GM08714 (cell line): Measurements from ENCODE around the gene RSRC1.
"Not testable (repeated sequence)": the region's sequence is repeated elsewhere in the genome, so short reads cannot be mapped to it uniquely, and the experiment has no call there.

Experiments
- H3K4me3 ChIP-seq: fragments of 200-500 bp; sonication (Bioruptor generic); 2 replicates; pipeline ENCODE4 v1.5.1; 2014; ENCODE audit warnings: mild to moderate bottlenecking, low read length, inconsistent platforms
- ZNF274 ChIP-seq: IDR thresholded peaks from 2 replicates; pipeline ENCODE4 v1.6.1; 2012; ENCODE audit warnings: mild to moderate bottlenecking, low read depth, low read length

The RSRC1 gene

GRCh38 chr3:158333736-158334135, 223.8 kb downstream of the RSRC1 start:
- no peak for TF ChIP-seq ZNF274
- H3K4me3 ChIP-seq: no peak overlapping the region

- no peak for TF ChIP-seq ZNF274
- H3K4me3 ChIP-seq: no peak overlapping the region
These were observed 227.2 kb downstream of the RSRC1 start for GRCh38 chr3:158337110-158337509.

GRCh38 chr3:158339638-158340037, 229.7 kb downstream of the RSRC1 start:
- TF ChIP-seq ZNF274: no peak
- H3K4me3 ChIP-seq: no peak overlapping the region

GRCh38 chr3:158340951-158341350, 231.1 kb downstream of the RSRC1 start:
- not testable (repeated sequence) for H3K4me3 ChIP-seq

GRCh38 chr3:158347966-158348365, 238.1 kb downstream of the RSRC1 start:
- TF ChIP-seq ZNF274: no peak
- no peak overlapping the region for H3K4me3 ChIP-seq

- no peak for TF ChIP-seq ZNF274
- no peak overlapping the region for H3K4me3 ChIP-seq
These were observed 241.1 kb downstream of the RSRC1 start for GRCh38 chr3:158350971-158351370.

- no peak for TF ChIP-seq ZNF274
- no peak overlapping the region for H3K4me3 ChIP-seq
These were observed 242.7 kb downstream of the RSRC1 start for GRCh38 chr3:158352551-158352950.

- TF ChIP-seq ZNF274: no peak
- H3K4me3 ChIP-seq: no peak overlapping the region
These were observed 244.8 kb downstream of the RSRC1 start for GRCh38 chr3:158354713-158355112.

- no peak overlapping the region for H3K4me3 ChIP-seq
- TF ChIP-seq ZNF274: no peak
These were observed 246.0 kb downstream of the RSRC1 start for GRCh38 chr3:158355623-158356588.

- TF ChIP-seq ZNF274: no peak
- H3K4me3 ChIP-seq: no peak overlapping the region
These were observed 249.4 kb downstream of the RSRC1 start for GRCh38 chr3:158359339-158359738.

- H3K4me3 ChIP-seq: no peak overlapping the region
- TF ChIP-seq ZNF274: no peak
These were observed 251.0 kb downstream of the RSRC1 start for GRCh38 chr3:158360756-158361448.

- TF ChIP-seq ZNF274: no peak
- no peak overlapping the region for H3K4me3 ChIP-seq
These were observed 258.4 kb downstream of the RSRC1 start for GRCh38 chr3:158368271-158368670.

- H3K4me3 ChIP-seq: no peak overlapping the region
- no peak for TF ChIP-seq ZNF274
These were observed 259.4 kb downstream of the RSRC1 start for GRCh38 chr3:158369279-158369678.

GRCh38 chr3:158379517-158379916, 269.6 kb downstream of the RSRC1 start:
- no peak overlapping the region for H3K4me3 ChIP-seq
- TF ChIP-seq ZNF274: no peak

GRCh38 chr3:158381262-158381868, 271.5 kb downstream of the RSRC1 start:
- H3K4me3 ChIP-seq: no peak overlapping the region
- no peak for TF ChIP-seq ZNF274
